Measurements from ENCODE around the gene ATP6V1D.
"Not testable (repeated sequence)": the region's sequence is repeated elsewhere in the genome, so short reads cannot be mapped to it uniquely, and the experiment has no call there.

The ATP6V1D gene

DNA sequence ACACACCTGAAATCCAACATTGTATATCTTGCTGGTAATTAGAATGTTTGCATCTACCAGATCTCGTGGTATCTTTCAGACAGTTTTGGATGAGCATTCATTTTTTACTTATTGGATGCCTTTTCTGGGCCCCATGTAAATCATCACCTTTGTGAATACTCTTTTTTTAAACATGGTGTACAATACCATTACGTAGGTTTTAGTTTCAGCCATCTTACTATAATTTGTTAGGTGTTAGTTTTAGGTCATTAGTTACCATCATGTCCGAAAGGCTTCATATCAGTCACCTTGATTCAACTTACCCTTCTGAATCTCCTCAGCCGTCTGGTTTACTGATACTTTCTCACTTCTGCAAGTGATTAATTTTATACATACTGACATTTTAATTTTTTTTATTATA, 5.9 kb upstream of the ATP6V1D start:
- DNase-seq = no peak

DNA sequence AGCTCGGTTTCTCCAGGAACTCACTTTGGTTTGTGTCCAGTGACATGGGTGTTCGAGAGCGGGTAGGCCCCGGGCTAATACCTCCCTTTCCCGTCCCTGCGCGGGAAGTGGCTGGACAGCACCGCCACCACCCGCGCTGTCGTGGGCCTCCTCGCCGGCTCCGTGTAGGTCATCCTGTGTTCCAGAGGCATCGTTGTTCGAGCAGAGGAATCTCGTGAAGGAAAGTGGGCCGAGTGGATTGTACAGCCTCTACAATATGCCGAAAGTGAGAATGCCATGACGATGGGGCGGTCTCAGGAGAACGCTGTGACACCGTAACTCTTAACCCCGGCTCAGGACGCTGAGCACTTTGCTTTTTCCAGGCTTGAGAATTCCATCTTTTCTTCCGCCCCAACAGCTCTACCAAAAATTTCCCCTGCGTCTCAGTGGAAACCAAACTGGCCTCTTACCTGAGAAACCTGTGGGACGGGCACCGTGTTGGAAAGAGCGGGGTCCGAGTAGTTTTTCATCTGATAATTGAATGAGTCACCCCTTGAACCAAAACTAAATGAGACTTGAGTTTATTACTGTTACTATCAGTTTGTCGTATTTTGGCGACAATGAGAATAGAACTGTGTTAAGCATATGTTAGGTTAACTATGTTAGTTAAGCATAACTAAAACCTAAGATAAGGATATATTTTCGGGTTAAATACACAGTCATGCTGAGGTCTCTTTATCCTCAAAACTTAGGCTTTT, 1.0 kb upstream of the ATP6V1D start:
- no peak for DNase-seq

DNA sequence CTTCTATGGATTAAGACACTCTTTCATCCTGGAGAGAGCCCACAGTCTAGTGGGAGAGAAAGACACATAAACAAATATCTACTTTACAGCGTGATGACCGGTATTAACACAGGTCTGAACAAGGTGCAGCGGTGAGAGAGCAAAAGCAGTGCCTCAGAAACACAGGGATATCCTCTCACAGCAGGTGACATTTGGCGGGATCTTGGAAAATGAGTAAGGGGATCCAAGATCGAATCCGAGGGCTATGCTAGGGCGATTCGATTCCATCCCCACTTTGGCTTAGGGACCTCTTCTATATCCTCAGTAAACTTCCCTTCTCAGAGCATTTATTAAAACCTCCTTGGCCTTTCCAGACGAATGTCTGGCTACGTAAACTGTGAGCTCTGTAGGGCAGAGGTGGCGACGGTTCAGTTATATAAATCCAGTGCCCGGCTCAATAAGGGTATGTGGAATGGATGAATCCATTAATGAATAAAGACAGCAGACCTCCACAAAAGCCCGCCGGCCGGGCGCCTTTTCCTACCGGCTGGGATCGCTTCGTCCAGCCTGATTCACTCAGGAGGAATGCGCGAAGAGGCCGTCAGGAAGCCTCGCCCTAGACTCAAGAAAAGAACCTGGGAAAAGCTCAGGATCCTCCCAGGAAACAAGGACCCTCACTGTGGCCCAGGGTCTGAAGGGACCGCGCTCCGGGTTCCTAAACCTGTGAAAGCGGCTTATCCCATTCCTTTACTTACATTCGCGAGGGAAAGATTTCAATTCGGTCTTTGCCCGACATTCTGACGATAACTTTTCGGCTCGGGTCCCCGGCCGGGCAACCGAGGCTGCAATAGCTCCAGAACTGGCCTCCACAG, 455 bp downstream of the ATP6V1D start:
- DNase-seq = no peak

DNA sequence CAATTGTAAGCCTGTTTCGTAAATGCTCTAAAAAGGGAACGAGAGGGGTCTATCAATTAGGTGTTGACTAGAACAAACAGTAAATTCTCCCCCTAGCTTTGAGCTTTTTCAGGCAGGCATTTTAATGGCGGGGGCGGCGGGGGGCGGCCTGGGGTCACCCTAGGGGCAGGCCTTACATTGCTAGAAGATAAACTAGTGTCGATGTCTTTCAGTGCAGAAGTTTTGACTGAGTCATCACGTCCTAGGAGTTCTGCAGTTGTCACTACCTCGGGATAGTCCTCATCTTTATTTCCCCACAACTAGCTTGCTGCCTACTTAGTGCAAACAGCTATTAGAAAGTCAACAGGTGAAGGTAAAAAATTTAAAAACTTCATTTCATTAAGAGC, 1.6 kb downstream of the ATP6V1D start:
- no peak for DNase-seq

DNA sequence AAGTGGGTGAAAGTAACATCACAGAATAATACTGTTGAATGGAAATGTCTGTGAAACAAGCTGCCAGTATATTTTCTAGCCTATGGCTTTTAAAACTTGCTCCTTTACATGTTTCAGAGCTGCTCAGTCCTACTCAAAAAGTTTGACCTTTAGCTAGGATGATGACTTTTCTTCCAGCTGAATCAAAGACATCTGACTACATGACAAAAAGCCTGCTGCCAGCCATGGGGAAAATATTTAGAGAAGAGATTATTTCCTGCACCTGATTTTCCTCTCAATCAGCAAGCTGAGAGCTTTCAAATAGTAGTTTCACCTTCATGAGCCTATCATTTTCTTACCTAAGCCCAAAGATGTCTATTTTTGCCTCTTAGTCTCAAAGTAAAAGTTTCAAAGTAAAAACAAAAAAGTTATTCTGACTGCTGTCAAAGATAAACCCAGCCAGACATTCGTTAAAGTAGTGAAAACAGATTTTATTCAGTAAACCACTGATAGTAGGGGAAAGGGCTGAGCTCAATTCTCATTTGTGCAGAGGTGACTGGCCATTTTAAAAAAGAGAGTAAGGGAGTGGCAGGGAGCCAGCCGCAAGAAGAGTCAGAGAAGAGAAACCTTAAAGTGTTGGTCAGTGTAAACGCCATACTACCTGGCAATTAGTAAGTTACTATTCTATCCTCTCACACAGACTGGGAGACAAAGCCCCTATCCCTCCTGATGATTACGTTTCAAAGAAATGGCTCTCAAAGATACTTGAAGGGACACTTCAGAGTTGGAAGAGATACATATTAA, 2.2 kb downstream of the ATP6V1D start:
- DNase-seq = no peak

DNA sequence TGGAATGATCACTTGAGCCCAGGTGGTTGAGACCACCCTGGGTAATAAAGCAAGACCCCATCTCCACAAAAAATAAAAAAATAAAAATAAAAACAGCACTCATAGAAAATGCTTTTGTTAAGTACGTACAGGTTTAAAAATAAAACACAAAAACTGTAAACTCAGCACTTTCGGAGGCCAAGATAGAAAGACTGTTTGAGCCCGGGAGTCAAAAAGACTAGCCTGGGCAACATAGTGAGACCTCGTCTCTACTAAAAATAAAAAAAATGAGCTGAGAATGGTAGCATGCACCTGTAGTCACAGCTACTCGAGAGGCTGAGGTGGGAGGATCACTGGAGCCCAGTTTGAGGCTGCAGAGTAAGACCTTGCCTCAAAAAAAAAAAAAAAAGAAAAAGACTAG, 7.5 kb downstream of the ATP6V1D start:
- DNase-seq = no peak

DNA sequence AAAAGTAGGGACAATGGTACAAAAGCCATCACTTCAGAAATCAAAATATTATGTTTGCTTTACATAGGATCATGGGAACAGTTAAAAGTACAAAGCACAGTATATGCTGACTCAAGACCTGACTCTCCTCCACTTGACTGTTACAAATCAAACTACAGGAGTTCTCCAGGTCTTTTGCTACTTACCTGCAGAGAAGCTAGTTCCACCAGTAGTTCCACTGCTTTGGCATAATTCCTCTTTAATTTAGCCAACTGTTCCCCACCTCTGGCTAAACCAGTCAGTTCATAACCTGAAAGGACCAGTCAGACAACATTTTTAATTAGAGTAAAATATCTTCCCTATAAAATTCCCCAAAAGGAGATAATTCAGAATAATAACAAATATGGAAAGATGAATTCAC, 14.0 kb downstream of the ATP6V1D start:
- DNase-seq = no peak

DNA sequence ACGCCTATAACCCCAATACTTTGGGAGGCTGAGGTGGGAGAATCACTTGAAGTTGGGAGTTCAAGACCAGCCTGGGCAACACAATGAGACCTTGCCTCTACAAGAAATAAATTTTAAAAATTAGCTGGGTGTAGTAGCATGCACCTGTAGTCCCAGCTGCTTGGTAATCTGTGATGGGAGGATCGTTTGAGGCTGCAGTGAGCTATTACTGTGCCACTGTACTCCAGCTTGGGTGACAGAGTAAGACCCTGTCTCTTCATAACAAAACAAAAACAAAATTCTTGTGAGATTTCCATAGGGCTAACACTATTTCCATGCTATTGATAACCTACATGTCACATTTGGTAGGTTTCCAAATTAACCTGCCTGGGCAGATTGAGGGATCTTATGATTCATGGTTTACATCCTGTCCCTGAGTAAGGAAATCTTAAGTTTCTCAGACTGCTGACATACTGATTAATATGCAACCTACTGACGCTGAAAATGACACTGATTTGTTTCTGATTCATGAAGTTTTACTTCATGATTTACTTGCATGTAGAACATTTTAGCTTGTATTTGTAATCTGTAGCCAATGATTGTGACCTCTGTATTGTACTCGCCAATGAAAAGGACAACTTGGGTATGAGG, 15.9 kb downstream of the ATP6V1D start:
- DNase-seq = no peak

DNA sequence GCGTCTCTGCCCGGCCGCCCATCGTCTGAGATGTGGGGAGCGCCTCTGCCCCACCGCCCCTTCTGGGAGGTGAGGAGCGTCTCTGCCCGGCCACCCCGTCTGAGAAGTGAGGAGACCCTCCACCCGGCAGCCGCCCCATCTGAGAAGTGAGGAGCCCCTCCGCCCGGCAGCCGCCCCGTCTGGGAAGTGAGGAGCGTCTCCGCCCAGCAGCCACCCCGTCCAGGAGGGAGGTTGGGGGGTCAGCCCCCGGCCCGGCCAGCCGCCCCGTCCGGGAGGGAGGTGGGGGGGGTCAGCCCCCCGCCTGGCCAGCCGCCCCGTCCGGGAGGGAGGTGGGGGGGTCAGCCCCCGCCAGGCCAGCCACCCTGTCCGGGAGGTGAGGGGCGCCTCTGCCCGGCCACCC, 18.4 kb downstream of the ATP6V1D start:
- DNase-seq = not testable (repeated sequence)

DNA sequence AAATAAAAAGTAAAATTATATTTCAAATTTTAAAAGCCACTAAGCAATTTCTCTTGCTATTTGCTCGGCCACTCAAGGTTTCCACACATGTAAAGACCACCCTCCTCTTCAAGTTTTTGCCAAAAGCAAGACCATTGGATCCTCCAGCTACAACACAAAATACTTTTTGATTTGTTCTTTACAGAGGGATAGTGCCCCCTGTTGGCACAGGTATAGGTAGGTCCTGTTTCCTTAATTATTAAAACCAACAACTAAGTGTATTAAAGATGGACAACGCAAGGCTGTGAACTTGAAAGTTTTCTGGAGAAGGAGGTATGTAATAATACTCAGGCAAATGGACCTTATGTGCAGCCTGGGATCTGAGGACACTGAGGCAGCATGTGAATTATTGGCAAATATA, 23.8 kb downstream of the ATP6V1D start:
- no peak for DNase-seq

DNA sequence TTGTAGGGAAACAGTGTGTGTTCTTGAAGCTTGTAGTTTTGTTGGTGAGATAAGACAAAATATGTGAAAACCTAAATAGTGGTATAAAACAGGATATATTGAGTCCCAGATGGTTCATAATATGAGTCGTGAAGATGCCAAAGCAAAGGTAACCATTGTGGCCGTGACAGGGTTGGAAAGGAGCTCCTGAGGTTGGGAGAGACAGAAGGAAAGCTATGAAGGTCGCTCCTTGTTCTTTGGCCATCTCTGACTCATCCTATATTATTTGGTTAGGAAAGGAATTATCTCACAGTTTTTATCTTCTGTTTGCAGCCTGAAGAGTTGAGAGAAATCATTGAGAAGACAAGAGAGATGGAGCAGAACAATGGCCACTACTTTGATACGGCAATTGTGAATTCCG, 27.1 kb downstream of the ATP6V1D start:
- DNase-seq = no peak

DNA sequence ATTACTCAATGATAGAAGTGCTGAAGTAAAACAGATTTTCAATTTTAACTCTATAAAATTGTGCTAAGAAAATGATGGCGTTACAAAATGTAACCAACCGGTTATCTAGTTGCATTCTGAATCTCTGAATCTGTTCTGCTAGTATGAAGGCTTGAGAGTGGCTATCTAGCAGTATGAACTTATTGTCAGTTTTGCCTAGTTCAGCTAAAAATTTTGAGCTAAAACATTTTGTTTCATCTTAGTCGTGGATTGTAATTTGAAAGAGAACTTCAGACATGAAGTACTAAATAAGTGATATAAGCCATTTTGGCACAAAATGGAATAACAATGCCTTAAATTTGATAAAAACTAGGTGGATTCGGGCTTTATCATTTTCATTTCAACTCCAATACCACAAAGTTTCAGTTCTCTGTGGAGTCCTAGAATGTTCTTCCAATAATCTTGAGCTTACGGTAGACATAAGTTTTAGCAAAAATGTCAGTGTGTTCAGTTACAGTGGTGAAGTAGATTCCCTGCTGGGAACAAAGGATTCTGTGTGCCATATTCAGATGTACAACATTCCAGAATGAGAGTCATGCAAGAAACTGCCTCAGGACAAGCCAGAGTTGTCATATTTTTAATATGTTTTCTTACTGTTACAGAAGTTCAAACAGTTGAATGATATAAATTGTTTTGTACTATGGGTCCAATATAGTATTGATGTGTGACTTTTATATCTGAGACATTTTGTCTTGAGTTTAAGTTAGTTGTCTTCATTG, 28.1 kb downstream of the ATP6V1D start:
- DNase-seq = no peak

DNA sequence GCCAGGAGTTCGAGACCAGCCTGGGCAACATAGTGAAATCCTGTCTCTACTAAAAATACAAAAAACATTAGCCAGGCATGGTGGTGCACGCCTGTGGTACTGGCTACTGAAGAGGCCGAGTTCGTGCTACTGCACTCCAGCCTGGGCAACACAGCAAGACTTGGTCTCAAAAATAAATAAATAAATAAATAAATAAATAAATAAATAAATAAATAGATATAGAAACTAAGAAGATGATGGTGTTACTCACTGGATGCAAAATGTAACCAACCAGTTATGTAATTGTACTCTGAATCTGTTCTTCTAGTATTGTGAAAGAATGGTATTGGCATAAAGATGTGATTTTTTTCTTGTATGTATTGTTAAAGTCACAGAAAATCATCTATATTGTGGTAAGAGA, 29.9 kb downstream of the ATP6V1D start:
- DNase-seq = not testable (repeated sequence)

DNA sequence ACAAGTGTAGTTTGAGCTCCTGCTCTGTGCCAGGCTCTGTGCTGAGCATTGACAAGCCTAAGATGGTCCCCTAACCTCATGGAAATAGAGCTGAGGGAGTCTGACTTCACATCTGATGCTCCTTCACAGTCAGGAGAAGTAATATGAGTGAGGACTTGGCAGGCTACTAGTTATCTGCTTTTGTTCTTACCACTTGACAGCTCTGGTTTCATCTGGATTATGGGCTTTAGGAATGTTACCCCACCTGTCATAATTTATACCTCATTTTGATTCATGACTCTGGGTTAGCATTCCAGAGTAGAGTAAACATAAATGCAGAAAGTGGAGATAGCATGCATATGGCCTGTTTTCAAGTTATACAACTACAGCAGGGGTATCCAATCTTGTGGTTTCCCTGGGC, 40.5 kb downstream of the ATP6V1D start:
- no peak for DNase-seq

DNA sequence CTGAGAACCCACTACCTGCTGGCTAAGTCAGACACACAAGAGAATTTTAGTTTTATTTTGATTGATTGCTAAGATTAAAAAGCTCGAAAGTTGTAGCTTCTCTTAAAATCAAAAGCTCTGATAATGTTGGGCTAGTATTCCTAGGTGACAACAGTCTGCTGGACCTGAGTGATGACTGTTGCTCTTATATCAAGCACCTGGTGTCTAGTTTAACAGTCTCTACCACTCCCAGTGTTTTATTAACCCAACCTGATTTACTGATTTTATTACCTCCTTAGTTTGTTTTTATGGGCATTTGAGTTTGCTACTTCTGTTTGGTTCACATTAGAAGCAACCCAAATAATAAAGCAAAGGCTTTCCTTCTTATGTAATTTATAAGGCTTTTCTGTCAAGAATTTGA, 41.8 kb downstream of the ATP6V1D start:
- no peak for DNase-seq

DNA sequence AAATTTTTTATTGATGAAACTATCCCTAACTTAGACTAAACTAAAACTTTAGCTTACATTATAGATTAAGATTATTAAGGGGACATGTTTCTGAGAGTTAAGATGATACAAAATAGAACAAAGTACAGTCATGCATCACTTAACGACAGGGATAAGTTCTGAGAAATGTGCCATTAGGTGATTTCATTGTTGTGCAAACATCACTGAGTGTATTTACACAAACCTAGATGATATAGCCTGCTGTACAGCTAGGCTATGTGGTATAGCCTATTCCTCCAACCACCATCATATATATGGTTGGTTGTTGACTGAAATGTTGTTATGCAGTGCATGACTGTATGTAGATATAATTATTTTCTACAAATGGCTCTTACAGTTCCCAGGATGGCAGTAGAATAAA, 46.5 kb downstream of the ATP6V1D start:
- no peak for DNase-seq

DNA sequence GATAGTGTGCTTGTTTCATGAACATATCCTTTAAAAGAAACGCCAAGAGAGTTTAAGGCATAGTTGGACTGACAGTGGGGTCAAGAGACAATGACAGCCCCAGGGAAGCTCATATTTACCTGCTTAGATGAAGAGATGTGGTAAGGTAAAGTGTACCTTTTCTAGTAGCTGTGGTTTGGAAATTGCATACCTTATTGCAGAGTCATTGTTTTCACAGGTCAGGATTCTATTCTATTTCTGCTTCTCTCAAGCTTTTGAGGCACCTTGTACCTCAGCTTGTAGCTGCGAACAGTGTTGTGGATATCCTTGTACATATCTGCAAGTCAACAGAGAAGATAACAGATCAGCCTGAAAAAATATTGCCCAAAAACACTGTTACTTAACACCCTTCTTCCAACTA, 47.7 kb downstream of the ATP6V1D start:
- no peak for DNase-seq
